WTC11 (cell line): ENCODE results near the gene PYGL. TPM values are rescaled to one million over a fixed set of nuclear protein-coding genes. Genes with fewer than 3 reads are reported as not detected.

Source experiments
- ATAC-seq: fragments of 200-7000 bp; cut with Tn5 transposase; 2 replicates; pipeline ENCODE4 v1.10.0; 2021; ENCODE audit warnings: mild to moderate bottlenecking, moderate library complexity
- CTCF ChIA-PET: fragments of 300-600 bp; sonication (Branson Sonifier 250); formaldehyde crosslinking; loops from one replicate; lab custom pipeline; 2021; ENCODE audit warnings: antibody characterized with exemption; lab: Charles Lee
- POLR2A ChIA-PET: fragments of 350-600 bp; sonication (Branson Sonifier 250); formaldehyde crosslinking; loops from one replicate; lab custom pipeline; 2021; ENCODE audit warnings: antibody characterized with exemption; lab: Charles Lee
- DNase-seq: peaks from one replicate; pipeline ENCODE4 v3.0.0; 2021; ENCODE audit warnings: low spot score
- H3K27ac Mint-ChIP-seq: 2 replicates; pipeline ENCODE4 v1.8.0; 2021; ENCODE audit warnings: mixed read lengths
- H3K27me3 Mint-ChIP-seq: 2 replicates; pipeline ENCODE4 v1.8.0; 2021; ENCODE audit warnings: low read depth, mild to moderate bottlenecking, moderate library complexity, mixed read lengths
- H3K36me3 Mint-ChIP-seq: 2 replicates; pipeline ENCODE4 v1.8.0; 2021; ENCODE audit warnings: mixed read lengths
- H3K4me1 Mint-ChIP-seq: 2 replicates; pipeline ENCODE4 v1.8.0; 2022; ENCODE audit warnings: mixed read lengths
- H3K4me3 Mint-ChIP-seq: 2 replicates; pipeline ENCODE4 v1.8.0; 2021; ENCODE audit warnings: mild to moderate bottlenecking, moderate library complexity, mixed read lengths
- H3K9me3 Mint-ChIP-seq: 2 replicates; pipeline ENCODE4 v1.8.0; 2021; ENCODE audit warnings: mixed read lengths
- ATF1 ChIP-seq: sonication (generic); formaldehyde crosslinking; IDR thresholded peaks from 2 replicates; pipeline ENCODE4 v1.8.1; 2023; ENCODE audit warnings: mild to moderate bottlenecking, moderate library complexity, missing genetic modification reagents
- ERG ChIP-seq: fragments of 250-450 bp; sonication (Bioruptor Pico); IDR thresholded peaks from 2 replicates; pipeline ENCODE4 v1.8.0; 2021; ENCODE audit warnings: mild to moderate bottlenecking
- ESRRA ChIP-seq: sonication (generic); formaldehyde crosslinking; IDR thresholded peaks from 2 replicates; pipeline ENCODE4 v1.8.1; 2022; ENCODE audit warnings: mild to moderate bottlenecking, missing genetic modification reagents, borderline replicate concordance
- ETV6 ChIP-seq: sonication (generic); formaldehyde crosslinking; IDR thresholded peaks from 2 replicates; pipeline ENCODE4 v1.8.1; 2022; ENCODE audit warnings: mild to moderate bottlenecking, missing genetic modification reagents
- FOXP1 ChIP-seq: sonication (generic); formaldehyde crosslinking; IDR thresholded peaks from 2 replicates; pipeline ENCODE4 v1.8.0; 2022; ENCODE audit warnings: missing genetic modification reagents, mild to moderate bottlenecking, moderate library complexity, borderline replicate concordance
- MXD4 ChIP-seq: fragments of 250-450 bp; sonication (Bioruptor Pico); IDR thresholded peaks from 2 replicates; pipeline ENCODE4 v1.8.0; 2021; ENCODE audit warnings: mild to moderate bottlenecking, moderate library complexity, borderline replicate concordance
- MYBL2 ChIP-seq: sonication (generic); formaldehyde crosslinking; IDR thresholded peaks from 2 replicates; pipeline ENCODE4 v1.8.1; 2023; ENCODE audit warnings: mild to moderate bottlenecking, moderate library complexity, missing genetic modification reagents
- NR3C1 ChIP-seq: sonication (generic); formaldehyde crosslinking; conservative IDR thresholded peaks from 2 replicates; pipeline ENCODE4 v1.8.1; 2023; ENCODE audit warnings: low read depth, mild to moderate bottlenecking, missing genetic modification reagents
- RELA ChIP-seq: sonication (generic); formaldehyde crosslinking; IDR thresholded peaks from 2 replicates; pipeline ENCODE4 v1.8.1; 2022; ENCODE audit warnings: missing genetic modification reagents, mild to moderate bottlenecking, borderline replicate concordance
- TEAD1 ChIP-seq: sonication (generic); formaldehyde crosslinking; IDR thresholded peaks from 2 replicates; pipeline ENCODE4 v1.8.0; 2022; ENCODE audit warnings: mild to moderate bottlenecking, missing genetic modification reagents
- TP53 ChIP-seq: sonication (generic); formaldehyde crosslinking; IDR thresholded peaks from 2 replicates; pipeline ENCODE4 v1.8.1; 2023; ENCODE audit warnings: mild to moderate bottlenecking, missing genetic modification reagents
- ZNF232 ChIP-seq: sonication (generic); formaldehyde crosslinking; IDR thresholded peaks from 2 replicates; pipeline ENCODE4 v1.8.0; 2022; ENCODE audit warnings: mild to moderate bottlenecking, missing genetic modification reagents
- ZNF425 ChIP-seq: fragments of 250-450 bp; sonication (Bioruptor Pico); conservative IDR thresholded peaks from 2 replicates; pipeline ENCODE4 v1.9.0; 2021; ENCODE audit warnings: mild to moderate bottlenecking
- total RNA-seq: library from RNA; stranded (reverse); gene quantifications from 3 replicates; pipeline ENCODE4 v1.2.3, GENCODE V29; 2021
- TF ChIP-seq, protein P1 (sequence below): fragments of 250-450 bp; sonication (Bioruptor Pico); IDR thresholded peaks from 2 replicates; pipeline ENCODE4 v1.9.0; 2021; ENCODE audit warnings: mild to moderate bottlenecking
- TF ChIP-seq, protein P2 (sequence below): sonication (generic); formaldehyde crosslinking; IDR thresholded peaks from 2 replicates; pipeline ENCODE4 v1.8.1; 2022; ENCODE audit warnings: missing genetic modification reagents, borderline replicate concordance
- TF ChIP-seq, protein P3 (sequence below): fragments of 250-450 bp; sonication (Bioruptor Pico); IDR thresholded peaks from 2 replicates; pipeline ENCODE4 v2.1.2; 2022; ENCODE audit warnings: mild to moderate bottlenecking, moderate library complexity

Gene PYGL
- total RNA-seq, 1 experiment from 2014 or later = 81.0 TPM

DNA sequence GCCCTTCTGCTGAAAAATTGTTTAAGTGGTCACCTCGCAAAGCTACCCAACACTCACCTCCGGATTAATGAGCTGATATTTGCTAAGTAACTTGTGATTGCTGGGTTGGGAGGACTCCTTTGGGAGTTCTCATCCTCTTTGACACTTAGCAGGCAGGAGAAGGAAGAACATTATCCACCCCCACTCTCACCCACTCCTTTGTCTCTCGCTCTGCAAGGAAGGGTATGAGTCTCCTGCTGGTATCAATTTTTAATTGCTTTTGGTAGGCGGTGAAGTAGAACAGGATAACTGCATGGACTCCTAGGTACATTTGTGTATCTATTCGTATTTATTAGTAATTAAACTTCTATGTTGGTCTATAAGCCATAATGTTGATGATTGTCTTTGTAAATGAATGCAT is 79.3 kb downstream of the PYGL start:
- Mint-ChIP-seq H3K27ac (no peak overlapping the region), H3K27me3 (peaks cover 7% of the 10 kb centered on the region; the same call in 1 of the 2 replicates), H3K9me3 (no peaks in the 10 kb centered on the region), H3K4me1 (peaks cover 47% of the 10 kb centered on the region), H3K36me3 (no peaks in the 10 kb centered on the region)
- DNase-seq = no peak
- ChIA-PET CTCF (no interaction called here), POLR2A (no interaction called here)
- TF ChIP-seq ETV6 (CRISPR knock-in tag) = no peak
- TF ChIP-seq NR3C1 = no peak
- no peak for TF ChIP-seq MYBL2 (CRISPR knock-in tag)
- no peak for TF ChIP-seq ESRRA (CRISPR knock-in tag)
- TF ChIP-seq, all 79 proteins: peak for 0
- no peak for ATAC-seq
- H3K4me3 Mint-ChIP-seq = no peak overlapping the region

GRCh38 chr14:50864237-50864636 is 80.0 kb downstream of the PYGL start:
- no peak for DNase-seq
- no peak overlapping the region for H3K4me3 Mint-ChIP-seq
- ChIA-PET CTCF (no interaction called here), POLR2A (no interaction called here)
- H3K4me1 Mint-ChIP-seq = peaks cover 53% of the 10 kb centered on the region
- H3K27ac Mint-ChIP-seq = no peak overlapping the region
- no peak for TF ChIP-seq ATF1
- TF ChIP-seq, protein P1, sequence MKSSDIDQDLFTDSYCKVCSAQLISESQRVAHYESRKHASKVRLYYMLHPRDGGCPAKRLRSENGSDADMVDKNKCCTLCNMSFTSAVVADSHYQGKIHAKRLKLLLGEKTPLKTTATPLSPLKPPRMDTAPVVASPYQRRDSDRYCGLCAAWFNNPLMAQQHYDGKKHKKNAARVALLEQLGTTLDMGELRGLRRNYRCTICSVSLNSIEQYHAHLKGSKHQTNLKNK (CRISPR knock-in tag) = no peak
- TF ChIP-seq RELA (CRISPR knock-in tag) = no peak
- no peak for TF ChIP-seq MXD4 (CRISPR knock-in tag)
- no peak for TF ChIP-seq ETV6 (CRISPR knock-in tag)
- TF ChIP-seq ZNF232 (CRISPR knock-in tag) = no peak
- TF ChIP-seq ERG (CRISPR knock-in tag) = no peak
- TF ChIP-seq ZNF425 = no peak
- TF ChIP-seq, protein P2, sequence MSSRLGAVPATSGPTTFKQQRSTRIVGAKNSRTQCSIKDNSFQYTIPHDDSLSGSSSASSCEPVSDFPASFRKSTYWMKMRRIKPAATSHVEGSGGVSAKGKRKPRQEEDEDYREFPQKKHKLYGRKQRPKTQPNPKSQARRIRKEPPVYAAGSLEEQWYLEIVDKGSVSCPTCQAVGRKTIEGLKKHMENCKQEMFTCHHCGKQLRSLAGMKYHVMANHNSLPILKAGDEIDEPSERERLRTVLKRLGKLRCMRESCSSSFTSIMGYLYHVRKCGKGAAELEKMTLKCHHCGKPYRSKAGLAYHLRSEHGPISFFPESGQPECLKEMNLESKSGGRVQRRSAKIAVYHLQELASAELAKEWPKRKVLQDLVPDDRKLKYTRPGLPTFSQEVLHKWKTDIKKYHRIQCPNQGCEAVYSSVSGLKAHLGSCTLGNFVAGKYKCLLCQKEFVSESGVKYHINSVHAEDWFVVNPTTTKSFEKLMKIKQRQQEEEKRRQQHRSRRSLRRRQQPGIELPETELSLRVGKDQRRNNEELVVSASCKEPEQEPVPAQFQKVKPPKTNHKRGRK (CRISPR knock-in tag) = no peak
- TF ChIP-seq, protein P3, sequence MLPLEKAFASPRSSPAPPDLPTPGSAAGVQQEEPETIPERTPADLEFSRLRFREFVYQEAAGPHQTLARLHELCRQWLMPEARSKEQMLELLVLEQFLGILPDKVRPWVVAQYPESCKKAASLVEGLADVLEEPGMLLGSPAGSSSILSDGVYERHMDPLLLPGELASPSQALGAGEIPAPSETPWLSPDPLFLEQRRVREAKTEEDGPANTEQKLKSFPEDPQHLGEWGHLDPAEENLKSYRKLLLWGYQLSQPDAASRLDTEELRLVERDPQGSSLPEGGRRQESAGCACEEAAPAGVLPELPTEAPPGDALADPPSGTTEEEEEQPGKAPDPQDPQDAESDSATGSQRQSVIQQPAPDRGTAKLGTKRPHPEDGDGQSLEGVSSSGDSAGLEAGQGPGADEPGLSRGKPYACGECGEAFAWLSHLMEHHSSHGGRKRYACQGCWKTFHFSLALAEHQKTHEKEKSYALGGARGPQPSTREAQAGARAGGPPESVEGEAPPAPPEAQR (CRISPR knock-in tag) = no peak
- no peak for TF ChIP-seq TEAD1 (CRISPR knock-in tag)
- no peak for TF ChIP-seq MYBL2 (CRISPR knock-in tag)
- no peak for TF ChIP-seq FOXP1 (CRISPR knock-in tag)
- no peak for TF ChIP-seq TP53
- H3K36me3 Mint-ChIP-seq = no peaks in the 10 kb centered on the region
- ATAC-seq = no peak
- peaks cover 4% of the 10 kb centered on the region; the same call in 1 of the 2 replicates for H3K27me3 Mint-ChIP-seq
- no peaks in the 10 kb centered on the region for H3K9me3 Mint-ChIP-seq
